Measurements from ENCODE around the gene MYO9B. TPM values are rescaled to one million over a fixed set of nuclear protein-coding genes. Genes with fewer than 3 reads are reported as not detected.
A peak's percentile ranks its signal among the peaks of the same experiment; 100 is the strongest.

The MYO9B gene
- total RNA-seq, 1 experiment from 2014 or later, result 74.6 TPM

DNA sequence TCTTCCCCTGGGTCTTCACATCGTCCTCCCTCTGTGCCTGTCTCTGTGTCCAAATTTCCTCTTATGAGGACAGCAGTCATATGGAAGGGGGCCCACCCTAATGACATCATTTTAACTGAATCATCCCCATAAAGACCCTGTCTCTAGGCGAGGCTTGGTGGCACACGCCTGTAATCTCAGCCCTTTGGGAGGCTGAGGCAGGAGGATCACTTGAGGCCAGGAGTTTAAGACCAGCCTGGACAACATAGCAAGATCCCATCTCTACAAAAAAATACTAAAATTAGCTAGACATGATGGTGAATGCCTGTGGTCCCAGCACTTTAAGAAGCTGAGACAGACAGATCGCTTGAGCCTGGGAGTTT is 4.8 kb downstream of the MYO9B start:
- ChIA-PET RAD21 (ENCODE audit: low non-redundant PET in 1 of 2, low total read pairs in 2 of 2, uncharacterized antibody in 2 of 2, unreplicated experiment in 2 of 2) (no interaction called here), CTCF (no interaction called here), POLR2A (interaction anchor here (1.3 kb wide), 1 partner anchor 156 kb away, joined by 3 read pairs; no protein-coding TSS in a partner anchor)
- Histone ChIP-seq H3K9me3 (ENCODE audit: control insufficient read depth in 1 of 2, insufficient read depth in 1 of 2, low read depth in 1 of 2, low read length in 2 of 2) (no peaks in the 10 kb centered on the region), H3K27ac (ENCODE audit: low read depth, low read length) (peak overlapping the region; percentile 66), H3K4me2 (ENCODE audit: low read length) (peak overlapping the region; percentile 68), H2AFZ (ENCODE audit: low read depth, low read length, poor library complexity, severe bottlenecking) (no peak overlapping the region), H4K20me1 (ENCODE audit: insufficient read depth) (no peaks in the 10 kb centered on the region), H3K9me2 (ENCODE audit: insufficient read depth) (no peaks in the 10 kb centered on the region), H3K36me3 (ENCODE audit: control insufficient read depth in 1 of 2, insufficient read depth in 2 of 2, low read length in 2 of 2) (no peaks in the 10 kb centered on the region; a peak in 1 of 4 replicates), H3K27me3 (ENCODE audit: insufficient read depth, low read length) (no peaks in the 10 kb centered on the region), H3K9ac (ENCODE audit: low read length) (0 out of 2 replicates have a peak overlapping the region, but pooled peaks have one; percentile 13), H3K79me2 (ENCODE audit: insufficient read depth, low read length) (peaks cover 95% of the 10 kb centered on the region), H3K4me1 (ENCODE audit: control insufficient read depth in 1 of 2, insufficient read depth in 2 of 2, low read length in 2 of 2) (peaks cover 13 to 40% of the 10 kb centered on the region in 2 experiments), H3K4me3 (replicated peaks in 1 of 2; ENCODE audit: low read depth in 1 of 2, low read length in 2 of 2) (0 out of 4 replicates have a peak overlapping the region, but pooled peaks of 1 of the 2 experiments have one; percentile 46)
- TF ChIP-seq FOSL1 (IDR thresholded peaks at IDR 0.05; ENCODE audit: low read depth) (no peak), ZNF274 (IDR thresholded peaks at IDR 0.05; ENCODE audit: low read depth, low read length) (no peak), TCF7L2 (IDR thresholded peaks at IDR 0.05; ENCODE audit: borderline replicate concordance, extremely low read depth, insufficient read depth, insufficient read length) (no peak), EZH2 (IDR thresholded peaks at IDR 0.05) (no peak), JUND (IDR thresholded peaks at IDR 0.05) (no peak), EGR1 (IDR thresholded peaks at IDR 0.05; ENCODE audit: low read depth) (no peak), ZFX (IDR thresholded peaks at IDR 0.05) (no peak), POLR2AphosphoS5 (IDR thresholded peaks at IDR 0.05; ENCODE audit: low read depth, low read length) (no peak), RAD21 (IDR thresholded peaks at IDR 0.05; ENCODE audit: low read depth) (no peak), EZH2phosphoT487 (IDR thresholded peaks at IDR 0.05; ENCODE audit: borderline replicate concordance) (no peak)
- TF ChIP-seq, protein P1, sequence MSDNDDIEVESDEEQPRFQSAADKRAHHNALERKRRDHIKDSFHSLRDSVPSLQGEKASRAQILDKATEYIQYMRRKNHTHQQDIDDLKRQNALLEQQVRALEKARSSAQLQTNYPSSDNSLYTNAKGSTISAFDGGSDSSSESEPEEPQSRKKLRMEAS (IDR thresholded peaks at IDR 0.05), result no peak
- TF ChIP-seq, protein P2, sequence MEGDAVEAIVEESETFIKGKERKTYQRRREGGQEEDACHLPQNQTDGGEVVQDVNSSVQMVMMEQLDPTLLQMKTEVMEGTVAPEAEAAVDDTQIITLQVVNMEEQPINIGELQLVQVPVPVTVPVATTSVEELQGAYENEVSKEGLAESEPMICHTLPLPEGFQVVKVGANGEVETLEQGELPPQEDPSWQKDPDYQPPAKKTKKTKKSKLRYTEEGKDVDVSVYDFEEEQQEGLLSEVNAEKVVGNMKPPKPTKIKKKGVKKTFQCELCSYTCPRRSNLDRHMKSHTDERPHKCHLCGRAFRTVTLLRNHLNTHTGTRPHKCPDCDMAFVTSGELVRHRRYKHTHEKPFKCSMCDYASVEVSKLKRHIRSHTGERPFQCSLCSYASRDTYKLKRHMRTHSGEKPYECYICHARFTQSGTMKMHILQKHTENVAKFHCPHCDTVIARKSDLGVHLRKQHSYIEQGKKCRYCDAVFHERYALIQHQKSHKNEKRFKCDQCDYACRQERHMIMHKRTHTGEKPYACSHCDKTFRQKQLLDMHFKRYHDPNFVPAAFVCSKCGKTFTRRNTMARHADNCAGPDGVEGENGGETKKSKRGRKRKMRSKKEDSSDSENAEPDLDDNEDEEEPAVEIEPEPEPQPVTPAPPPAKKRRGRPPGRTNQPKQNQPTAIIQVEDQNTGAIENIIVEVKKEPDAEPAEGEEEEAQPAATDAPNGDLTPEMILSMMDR (IDR thresholded peaks at IDR 0.05 in 2 of 3, conservative IDR thresholded peaks at IDR 0.05 in 1 of 3; ENCODE audit: borderline replicate concordance in 1 of 3, insufficient read depth in 1 of 3, low read depth in 2 of 3, low read length in 2 of 3), result no peak
- TF ChIP-seq, protein P3, sequence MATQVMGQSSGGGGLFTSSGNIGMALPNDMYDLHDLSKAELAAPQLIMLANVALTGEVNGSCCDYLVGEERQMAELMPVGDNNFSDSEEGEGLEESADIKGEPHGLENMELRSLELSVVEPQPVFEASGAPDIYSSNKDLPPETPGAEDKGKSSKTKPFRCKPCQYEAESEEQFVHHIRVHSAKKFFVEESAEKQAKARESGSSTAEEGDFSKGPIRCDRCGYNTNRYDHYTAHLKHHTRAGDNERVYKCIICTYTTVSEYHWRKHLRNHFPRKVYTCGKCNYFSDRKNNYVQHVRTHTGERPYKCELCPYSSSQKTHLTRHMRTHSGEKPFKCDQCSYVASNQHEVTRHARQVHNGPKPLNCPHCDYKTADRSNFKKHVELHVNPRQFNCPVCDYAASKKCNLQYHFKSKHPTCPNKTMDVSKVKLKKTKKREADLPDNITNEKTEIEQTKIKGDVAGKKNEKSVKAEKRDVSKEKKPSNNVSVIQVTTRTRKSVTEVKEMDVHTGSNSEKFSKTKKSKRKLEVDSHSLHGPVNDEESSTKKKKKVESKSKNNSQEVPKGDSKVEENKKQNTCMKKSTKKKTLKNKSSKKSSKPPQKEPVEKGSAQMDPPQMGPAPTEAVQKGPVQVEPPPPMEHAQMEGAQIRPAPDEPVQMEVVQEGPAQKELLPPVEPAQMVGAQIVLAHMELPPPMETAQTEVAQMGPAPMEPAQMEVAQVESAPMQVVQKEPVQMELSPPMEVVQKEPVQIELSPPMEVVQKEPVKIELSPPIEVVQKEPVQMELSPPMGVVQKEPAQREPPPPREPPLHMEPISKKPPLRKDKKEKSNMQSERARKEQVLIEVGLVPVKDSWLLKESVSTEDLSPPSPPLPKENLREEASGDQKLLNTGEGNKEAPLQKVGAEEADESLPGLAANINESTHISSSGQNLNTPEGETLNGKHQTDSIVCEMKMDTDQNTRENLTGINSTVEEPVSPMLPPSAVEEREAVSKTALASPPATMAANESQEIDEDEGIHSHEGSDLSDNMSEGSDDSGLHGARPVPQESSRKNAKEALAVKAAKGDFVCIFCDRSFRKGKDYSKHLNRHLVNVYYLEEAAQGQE (IDR thresholded peaks at IDR 0.05; ENCODE audit: low read depth), result no peak
- ATAC-seq (no peak), DNase-seq (ENCODE audit: low read depth, low spot score) (no peak)
- intact Hi-C loops (cut with micrococcal nuclease), result no loop called here
- no TSS peak for BruUV-seq (replicated peaks)

Measured in HCT116 (cell line).